G401 (cell line): Measurements from ENCODE around the gene ITPKB. TPM values are rescaled to one million over a fixed set of nuclear protein-coding genes. Genes with fewer than 3 reads are reported as not detected.
"Not testable (repeated sequence)": the region's sequence is repeated elsewhere in the genome, so short reads cannot be mapped to it uniquely, and the experiment has no call there.

Experiments used
- DNase-seq: peaks from one replicate; pipeline ENCODE4 v3.0.0-alpha.2; 2015; ENCODE audit warnings: low spot score
- in situ Hi-C: cut with HindIII; loops from 2 replicates; pipeline ENCODE4 v1.10.0; 2016; ENCODE audit warnings: low sequenced_read_pairs, mixed read lengths
- total RNA-seq: library from RNA; depleted of rRNA; stranded (reverse); fragments of >200 nt; shearing (Covaris generic); gene quantifications from 2 replicates; pipeline ENCODE4 v1.2.3, GENCODE V29; 2014

ITPKB gene
- total RNA-seq, 1 experiment from 2014 or later, result 15.2 TPM

DNA sequence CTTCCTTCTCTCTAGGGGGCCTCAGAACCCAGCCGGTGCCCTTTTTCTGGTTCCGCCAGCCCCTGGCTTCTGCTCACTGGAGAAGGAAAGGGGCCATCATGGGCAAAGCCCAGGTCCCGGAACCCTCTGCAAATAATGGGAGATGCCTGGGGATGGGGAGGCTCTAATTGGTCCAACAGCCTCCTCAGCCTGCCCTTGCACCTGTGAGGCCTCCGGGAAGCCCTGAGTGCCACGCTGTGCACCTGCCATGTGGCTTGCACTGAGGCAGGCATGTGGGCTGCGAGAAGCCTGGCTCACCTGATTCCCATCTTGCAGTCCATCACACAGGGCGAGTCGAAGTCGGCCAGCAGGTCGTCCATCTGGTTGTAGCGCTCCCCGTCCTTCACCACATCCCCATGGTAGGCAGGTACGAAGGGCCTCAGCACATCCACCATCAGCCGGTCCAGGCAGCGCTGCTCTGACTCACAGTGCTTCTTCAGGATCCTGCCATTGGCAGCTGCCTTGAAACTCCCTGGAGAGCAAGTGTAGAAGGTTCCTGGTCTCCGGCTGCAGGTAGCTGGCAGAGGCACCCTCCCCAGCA, 92.1 kb downstream of the ITPKB start:
- in situ Hi-C loops, result no loop called here
- no peak for DNase-seq

DNA sequence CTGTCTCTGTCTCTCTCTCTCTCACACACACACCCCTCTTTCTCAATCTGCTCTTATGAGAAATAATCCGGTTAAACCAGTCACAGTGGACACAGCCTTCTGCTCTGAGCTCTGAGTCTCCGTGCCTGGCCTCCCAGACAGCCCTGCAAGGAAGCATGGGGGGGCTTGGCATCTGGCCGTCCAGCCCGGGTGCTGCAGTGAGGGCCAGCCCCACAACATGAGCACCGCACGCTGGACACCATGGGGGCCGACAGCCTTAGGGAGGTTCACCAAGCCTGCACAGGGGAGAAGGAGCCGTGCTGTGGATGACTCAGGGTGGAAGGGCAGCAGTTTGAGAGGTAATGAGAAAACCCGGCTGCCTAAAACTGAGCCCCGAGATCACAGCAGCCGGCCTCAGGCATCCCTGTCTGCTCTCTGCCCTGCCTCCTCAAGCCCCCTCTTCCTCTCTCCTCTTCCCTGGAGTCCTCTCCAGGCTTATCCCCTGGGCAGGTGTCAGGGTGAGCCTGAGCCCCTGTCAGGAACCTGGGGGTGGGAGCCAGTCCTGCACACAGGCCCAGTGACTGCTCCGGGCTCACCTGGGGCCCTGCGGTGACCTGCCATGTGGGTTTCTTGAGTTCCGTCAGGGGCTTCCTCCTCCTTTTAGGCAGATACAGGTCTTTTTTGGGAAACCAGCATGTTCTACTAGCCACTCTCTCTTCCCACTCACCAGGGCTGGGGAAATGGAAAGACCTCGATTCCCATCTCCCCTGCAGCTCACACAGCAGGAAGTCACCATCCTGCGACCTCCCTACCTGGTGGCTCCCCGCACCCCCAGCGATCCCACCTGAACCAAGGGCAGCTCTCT, 92.8 kb downstream of the ITPKB start:
- in situ Hi-C loops, result no loop called here
- no peak for DNase-seq

DNA sequence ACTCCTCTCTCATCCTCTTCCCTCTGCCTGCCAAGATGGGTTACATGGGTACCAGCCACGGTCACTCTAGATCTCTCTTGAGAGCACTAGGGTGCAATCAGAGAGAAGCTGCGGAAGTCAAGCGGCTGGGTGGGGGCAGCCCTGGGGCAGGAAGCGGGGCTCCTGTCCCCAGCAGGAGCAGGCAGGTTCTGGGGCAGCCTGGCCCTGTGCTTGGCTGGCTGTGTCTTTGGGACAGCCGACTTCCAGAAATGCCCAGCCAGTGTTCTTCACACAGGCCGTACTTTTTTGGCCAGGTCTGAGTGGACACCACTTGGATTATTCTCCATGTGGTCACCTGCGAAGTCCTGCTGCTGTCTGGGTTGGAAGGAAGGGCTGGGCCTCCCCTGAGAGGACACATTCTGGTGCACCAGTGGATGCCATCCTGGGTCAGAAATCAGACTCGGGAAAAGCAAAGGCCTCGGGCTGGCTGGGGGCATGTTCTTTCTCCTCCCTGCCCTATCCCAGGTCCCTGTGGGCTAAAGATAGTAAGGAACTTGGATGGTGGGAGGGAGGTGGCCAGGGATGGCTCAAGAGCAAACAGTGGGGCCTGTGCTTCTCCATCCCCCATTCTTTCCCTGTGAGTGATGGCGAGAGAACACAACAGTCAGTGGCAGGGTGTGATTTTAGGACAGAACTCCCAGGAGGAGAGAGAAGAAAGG, 93.7 kb downstream of the ITPKB start:
- DNase-seq, result no peak
- in situ Hi-C loops, result no loop called here

GRCh38 chr1:226644541-226645176, 94.4 kb downstream of the ITPKB start:
- in situ Hi-C loops, result no loop called here
- DNase-seq, result no peak

DNA sequence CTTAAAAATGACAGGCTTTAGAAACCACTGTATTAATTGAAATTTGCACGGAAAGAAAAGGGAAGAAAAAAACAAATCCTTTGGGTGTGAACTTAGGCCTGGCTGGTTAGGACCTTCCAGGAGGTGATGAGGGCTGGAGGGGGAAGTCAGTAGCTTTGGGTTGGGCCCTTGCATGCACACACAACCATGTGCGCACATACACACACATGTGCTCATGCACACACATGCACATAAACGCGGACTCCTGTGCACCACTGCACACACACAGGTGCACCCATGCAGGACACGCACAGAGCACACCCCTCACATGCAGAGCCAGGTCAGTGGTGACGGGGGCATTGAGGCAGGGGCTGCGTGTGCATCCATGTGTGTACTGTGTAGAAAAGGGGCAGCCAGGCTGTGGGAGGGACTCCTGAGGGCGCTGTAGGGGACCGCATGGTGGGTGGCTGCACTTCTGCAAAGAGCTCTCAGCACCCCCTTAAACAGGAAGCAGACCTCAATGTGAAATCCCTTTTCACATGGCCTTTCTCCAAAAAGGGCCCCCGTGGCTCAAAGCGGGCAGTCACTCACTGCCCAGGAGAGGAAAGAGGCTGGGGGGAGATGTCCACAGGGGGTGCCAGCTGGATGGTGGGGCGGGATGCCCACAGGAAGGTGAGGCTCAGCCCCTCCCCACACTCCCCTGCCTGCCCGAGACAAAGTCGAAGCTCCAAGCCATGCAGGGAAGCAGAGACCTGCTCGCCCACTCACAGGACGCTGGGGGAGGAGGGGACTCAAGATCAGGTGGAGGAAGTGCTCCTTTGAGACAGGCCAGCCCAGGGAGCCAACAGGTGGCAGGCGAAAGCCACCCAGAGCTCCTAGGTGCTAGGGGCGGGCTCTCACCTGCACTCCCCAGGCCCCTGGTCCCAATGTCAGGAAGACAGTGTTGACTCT, 95.2 kb downstream of the ITPKB start:
- no peak for DNase-seq
- in situ Hi-C loops, result no loop called here

DNA sequence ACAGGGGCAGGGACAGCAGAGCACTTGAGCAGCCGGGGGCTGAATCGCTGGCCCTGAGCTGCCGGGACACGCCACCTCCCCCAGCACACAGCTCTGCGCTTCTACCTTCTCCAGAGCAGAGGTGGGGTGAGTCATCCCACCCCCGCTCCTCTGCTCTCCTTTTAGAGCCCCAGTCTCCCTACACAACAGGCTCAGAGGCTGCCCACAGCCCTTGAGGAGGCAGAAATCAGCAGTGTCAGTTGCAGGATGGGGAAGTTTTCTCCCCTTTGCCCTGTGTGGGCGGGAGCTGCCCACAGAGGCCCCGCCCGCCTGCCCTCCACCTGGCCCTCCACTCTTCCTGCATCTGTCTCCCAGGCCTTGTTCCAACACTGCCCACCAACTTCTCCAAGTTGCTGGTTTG, 95.9 kb downstream of the ITPKB start:
- in situ Hi-C loops, result no loop called here
- no peak for DNase-seq

DNA sequence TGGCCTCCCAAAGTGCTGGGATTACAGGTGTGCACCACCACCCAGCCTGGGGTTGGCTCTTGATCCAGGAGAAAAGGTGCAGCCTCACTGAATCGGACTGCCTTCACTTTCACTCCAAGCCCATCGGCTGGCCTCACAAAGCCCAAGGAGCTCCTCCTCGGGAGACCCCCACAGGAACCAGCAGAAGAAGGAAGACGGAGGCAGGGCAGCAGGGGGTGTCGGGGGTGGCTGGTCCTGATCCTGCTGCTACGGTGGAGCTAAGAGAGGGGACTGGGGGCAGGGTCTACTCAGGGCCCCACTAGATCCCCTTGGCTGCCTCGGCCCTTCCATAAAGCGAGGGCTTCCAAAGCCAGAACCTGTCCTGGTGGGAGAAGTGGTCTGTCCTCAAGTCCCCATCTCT, 96.7 kb downstream of the ITPKB start:
- in situ Hi-C loops, result no loop called here
- no peak for DNase-seq

GRCh38 chr1:226641671-226642231, 97.3 kb downstream of the ITPKB start:
- in situ Hi-C loops, result no loop called here
- DNase-seq, result no peak

GRCh38 chr1:226640321-226641136, 98.6 kb downstream of the ITPKB start:
- in situ Hi-C loops, result no loop called here
- DNase-seq, result no peak

GRCh38 chr1:226639631-226640061, 99.4 kb downstream of the ITPKB start:
- in situ Hi-C loops, result no loop called here
- no peak for DNase-seq

GRCh38 chr1:226639206-226639605, 99.9 kb downstream of the ITPKB start:
- DNase-seq, in situ Hi-C loops: not testable (repeated sequence)

GRCh38 chr1:226638608-226639007, 100.5 kb downstream of the ITPKB start:
- no peak for DNase-seq
- in situ Hi-C loops, result no loop called here

GRCh38 chr1:226638001-226638601, 101.0 kb downstream of the ITPKB start:
- DNase-seq, result peak; percentile 26
- in situ Hi-C loops, result no loop called here

DNA sequence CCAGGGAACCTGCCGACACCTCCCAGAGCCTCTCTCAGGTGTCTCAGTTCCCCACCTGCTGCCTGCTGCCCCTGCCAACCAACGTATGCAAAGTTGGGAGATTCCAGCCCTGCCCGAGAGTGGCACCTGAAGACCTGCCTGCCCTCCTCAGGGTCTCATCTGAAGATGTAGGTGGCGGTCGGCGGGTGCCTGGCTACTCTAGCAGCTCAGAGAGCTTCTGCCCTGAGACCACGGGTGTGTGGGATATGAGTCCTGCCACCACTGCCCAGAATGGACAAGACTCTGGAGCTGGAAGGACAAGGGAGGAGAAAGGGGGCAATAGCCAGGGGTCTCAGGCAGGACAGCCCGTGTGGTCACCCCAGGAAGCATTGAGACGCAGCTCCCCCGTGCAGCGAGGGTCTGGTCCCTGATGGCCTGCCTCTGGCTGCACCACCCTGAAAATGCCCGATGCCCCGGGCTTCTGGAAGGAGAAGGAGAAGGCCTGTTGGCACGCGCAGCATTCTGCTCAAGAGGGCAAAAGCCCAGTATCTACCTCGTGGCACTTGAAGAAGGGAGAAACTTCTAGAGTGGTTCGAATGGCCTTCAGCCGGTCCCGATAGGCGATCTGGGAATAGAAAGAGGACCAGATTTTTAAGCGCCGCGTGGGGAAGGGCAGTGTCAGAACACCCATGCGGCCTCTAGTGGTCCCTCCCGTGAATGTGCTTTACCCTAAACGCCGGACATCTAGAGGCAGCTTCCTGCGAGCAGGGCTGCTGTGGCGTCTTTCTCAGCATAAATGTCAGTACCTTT, 101.7 kb downstream of the ITPKB start:
- DNase-seq, result peak; percentile 78
- in situ Hi-C loops, result no loop called here

GRCh38 chr1:226636847-226637096, 102.3 kb downstream of the ITPKB start:
- in situ Hi-C loops, result no loop called here
- DNase-seq, result no peak

- no peak for DNase-seq
- in situ Hi-C loops, result no loop called here
Observed at GRCh38 chr1:226635456-226635941, 103.6 kb downstream of the ITPKB start.
